Measurements from ENCODE around the gene CTU2. TPM values are rescaled to one million over a fixed set of nuclear protein-coding genes. Genes with fewer than 3 reads are reported as not detected.

Gene CTU2
- total RNA-seq, 4 donors from 2014 or later, result 7.7 to 21.2 (median 13.6) TPM

DNA sequence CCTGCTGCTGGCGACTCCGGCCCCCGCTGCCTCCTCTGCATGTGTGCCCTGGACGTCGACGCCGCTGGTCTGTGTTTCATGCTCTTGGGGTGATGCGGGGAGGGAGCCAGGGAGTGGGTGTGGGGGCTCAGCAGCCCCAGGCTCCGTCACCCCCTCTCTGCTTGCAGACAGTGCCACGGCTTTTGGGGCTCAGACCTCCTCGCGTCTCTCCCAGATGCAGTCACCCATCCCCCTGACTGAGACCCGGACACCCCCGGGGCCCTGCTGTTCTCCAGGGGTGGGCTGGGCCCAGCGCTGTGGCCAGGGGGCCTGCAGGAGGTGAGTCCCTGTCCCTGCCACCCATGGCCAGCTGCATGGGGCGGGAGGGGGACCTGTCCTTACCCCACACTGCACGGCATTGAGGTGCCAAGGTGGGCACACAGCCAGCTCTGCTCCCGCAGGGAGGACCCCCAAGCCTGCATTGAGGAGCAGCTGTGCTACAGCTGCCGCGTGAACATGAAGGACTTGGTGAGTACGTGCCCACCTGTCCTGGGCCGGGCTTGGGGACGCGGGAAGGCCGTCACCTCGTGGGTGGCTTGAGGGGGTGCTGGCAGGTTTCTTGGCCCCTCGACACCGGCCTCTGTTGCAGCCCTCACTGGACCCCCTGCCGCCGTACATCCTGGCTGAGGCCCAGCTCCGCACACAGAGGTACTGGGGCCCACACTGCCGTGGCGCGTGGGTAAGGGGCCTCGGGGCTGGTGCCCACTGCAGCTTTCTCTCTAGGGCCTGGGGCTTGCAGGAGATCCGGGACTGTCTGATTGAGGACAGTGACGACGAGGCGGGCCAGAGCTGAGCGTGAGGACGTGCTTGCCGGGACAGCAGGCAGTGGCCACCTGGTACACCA lies 8.4 kb downstream of the CTU2 start:
- intact Hi-C loops (cut with DNase I), result no loop called here
- Histone ChIP-seq H3K36me3 (peaks cover 37 to 50% of the 10 kb centered on the region in 2 donors), H3K4me1 (peaks cover 0 to 11% of the 10 kb centered on the region in 2 donors), H3K27me3 (no peaks in the 10 kb centered on the region), H3K4me3 (replicated peaks in 1 of 3) (no peak overlapping the region), H3K9me3 (no peaks in the 10 kb centered on the region), H3K27ac (no peak overlapping the region)
- 92 to 94% methylated on average over 15 to 37 of the region's 42 CpGs for WGBS, 2 donors
- TF ChIP-seq, protein P1, sequence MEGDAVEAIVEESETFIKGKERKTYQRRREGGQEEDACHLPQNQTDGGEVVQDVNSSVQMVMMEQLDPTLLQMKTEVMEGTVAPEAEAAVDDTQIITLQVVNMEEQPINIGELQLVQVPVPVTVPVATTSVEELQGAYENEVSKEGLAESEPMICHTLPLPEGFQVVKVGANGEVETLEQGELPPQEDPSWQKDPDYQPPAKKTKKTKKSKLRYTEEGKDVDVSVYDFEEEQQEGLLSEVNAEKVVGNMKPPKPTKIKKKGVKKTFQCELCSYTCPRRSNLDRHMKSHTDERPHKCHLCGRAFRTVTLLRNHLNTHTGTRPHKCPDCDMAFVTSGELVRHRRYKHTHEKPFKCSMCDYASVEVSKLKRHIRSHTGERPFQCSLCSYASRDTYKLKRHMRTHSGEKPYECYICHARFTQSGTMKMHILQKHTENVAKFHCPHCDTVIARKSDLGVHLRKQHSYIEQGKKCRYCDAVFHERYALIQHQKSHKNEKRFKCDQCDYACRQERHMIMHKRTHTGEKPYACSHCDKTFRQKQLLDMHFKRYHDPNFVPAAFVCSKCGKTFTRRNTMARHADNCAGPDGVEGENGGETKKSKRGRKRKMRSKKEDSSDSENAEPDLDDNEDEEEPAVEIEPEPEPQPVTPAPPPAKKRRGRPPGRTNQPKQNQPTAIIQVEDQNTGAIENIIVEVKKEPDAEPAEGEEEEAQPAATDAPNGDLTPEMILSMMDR (IDR thresholded peaks at IDR 0.05), result no peak
- TF ChIP-seq POLR2A (IDR thresholded peaks at IDR 0.05), result no peak
- DNase-seq, result no peak

DNA sequence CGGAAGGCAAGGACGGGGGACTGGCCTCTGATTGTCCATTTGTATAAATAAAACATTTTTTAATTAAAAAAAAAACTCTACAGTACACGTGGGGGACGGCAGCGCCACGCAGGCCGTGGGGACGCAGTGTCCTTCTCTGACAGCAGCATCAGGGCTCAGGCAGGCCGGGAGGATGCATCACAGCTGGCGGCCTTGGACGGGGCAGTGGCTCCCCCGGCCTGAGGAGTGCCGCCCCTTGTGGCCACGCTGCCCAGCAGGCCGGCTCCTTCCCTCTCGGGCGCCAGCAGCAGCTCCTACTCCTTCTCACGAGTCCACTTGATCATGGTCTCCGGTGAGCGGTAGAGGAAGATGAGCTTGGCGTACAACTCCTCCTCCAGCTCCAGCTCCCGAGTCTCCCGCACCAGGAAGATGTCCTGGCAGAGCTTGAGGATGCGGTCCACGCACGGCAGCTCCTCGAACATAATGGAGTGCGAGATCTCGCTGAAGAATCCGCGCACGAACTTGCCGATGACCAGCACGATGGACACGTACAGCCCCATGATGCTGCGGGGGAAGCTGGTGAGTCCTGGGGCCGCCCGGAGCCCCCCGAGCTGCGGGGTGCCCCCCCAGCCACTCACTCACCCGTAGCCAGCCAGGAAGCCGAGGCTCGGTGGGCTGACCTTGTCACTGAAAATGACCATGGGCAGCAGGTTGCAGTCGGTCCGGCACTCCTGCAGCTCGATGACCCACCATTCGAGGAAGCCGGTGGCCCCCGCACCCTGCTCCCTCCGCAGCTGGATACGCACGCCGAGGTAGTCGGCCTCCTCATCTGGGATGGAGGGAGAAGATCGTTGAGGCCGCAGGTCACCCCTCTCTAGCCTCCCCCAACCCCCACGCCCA lies 9.2 kb downstream of the CTU2 start:
- Histone ChIP-seq H3K4me3 (replicated peaks in 1 of 3) (no peak overlapping the region), H3K4me1 (peaks cover 0 to 10% of the 10 kb centered on the region in 2 donors), H3K27ac (no peak overlapping the region), H3K36me3 (peaks cover 46 to 55% of the 10 kb centered on the region in 2 donors), H3K27me3 (no peaks in the 10 kb centered on the region), H3K9me3 (no peaks in the 10 kb centered on the region)
- no peak for DNase-seq
- TF ChIP-seq, protein P1 (IDR thresholded peaks at IDR 0.05), result no peak
- no peak for TF ChIP-seq POLR2A (IDR thresholded peaks at IDR 0.05)
- intact Hi-C loops (cut with DNase I), result no loop called here
- 96% methylated on average over 32 to 47 of the region's 57 CpGs for WGBS, 2 donors

- intact Hi-C loops (cut with DNase I), result no loop called here
- Histone ChIP-seq H3K4me1 (peaks cover 0 to 4% of the 10 kb centered on the region in 2 donors), H3K27me3 (no peaks in the 10 kb centered on the region), H3K36me3 (peaks cover 52 to 60% of the 10 kb centered on the region in 2 donors), H3K27ac (no peak overlapping the region), H3K4me3 (replicated peaks in 1 of 3) (no peak overlapping the region), H3K9me3 (no peaks in the 10 kb centered on the region)
- no peak for DNase-seq
- WGBS, 2 donors, result 92 to 100% methylated on average over 5 to 6 of the region's 15 CpGs
- no peak for TF ChIP-seq POLR2A (IDR thresholded peaks at IDR 0.05)
- TF ChIP-seq, protein P1 (IDR thresholded peaks at IDR 0.05), result no peak
These were observed 9.9 kb downstream of the CTU2 start for GRCh38 chr16:88716201-88716600.

DNA sequence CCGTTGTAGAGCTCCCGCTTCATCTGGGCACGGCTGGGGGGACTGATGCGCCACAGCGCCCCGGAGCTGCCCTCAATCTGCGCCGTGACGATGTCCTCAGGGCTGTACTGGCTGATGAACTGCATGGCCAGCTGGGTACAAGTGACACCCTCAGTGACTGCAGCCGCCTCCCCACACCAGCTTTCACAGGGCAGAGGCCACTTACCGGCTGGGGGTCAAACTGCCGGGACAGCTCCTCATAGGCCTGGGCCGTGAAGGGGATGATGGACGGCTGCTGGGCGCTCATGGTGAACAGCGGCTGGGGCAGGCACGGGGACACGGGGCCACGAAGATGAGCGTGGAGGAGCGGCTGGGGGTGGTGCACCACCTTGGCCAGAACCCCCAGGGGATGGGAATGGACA lies 10.3 kb downstream of the CTU2 start:
- TF ChIP-seq POLR2A (IDR thresholded peaks at IDR 0.05), result no peak
- TF ChIP-seq, protein P1 (IDR thresholded peaks at IDR 0.05), result no peak
- Histone ChIP-seq H3K4me1 (peaks cover 0 to 4% of the 10 kb centered on the region in 2 donors), H3K36me3 (peaks cover 56 to 64% of the 10 kb centered on the region in 2 donors), H3K9me3 (no peaks in the 10 kb centered on the region), H3K4me3 (replicated peaks in 1 of 3) (no peak overlapping the region), H3K27me3 (no peaks in the 10 kb centered on the region), H3K27ac (no peak overlapping the region)
- intact Hi-C loops (cut with DNase I), result no loop called here
- DNase-seq, result no peak
- 93 to 98% methylated on average over 14 to 17 of the region's 21 CpGs for WGBS, 2 donors

All from thyroid gland (tissue), 4 donors.